HL-60/S4 treated with phorbol 12-myristate 13-acetate at 8.2 ng/mL for 4 days and 3 days (cell line): Measurements from ENCODE around the gene CDH23.

Experiments used
- in situ Hi-C: fragments of 300-500 bp; cut with MboI; formaldehyde crosslinking; loops from 2 replicates; pipeline ENCODE4 v1.15.0; 2022; ENCODE audit warnings: low sequenced_read_pairs

CDH23 gene

DNA sequence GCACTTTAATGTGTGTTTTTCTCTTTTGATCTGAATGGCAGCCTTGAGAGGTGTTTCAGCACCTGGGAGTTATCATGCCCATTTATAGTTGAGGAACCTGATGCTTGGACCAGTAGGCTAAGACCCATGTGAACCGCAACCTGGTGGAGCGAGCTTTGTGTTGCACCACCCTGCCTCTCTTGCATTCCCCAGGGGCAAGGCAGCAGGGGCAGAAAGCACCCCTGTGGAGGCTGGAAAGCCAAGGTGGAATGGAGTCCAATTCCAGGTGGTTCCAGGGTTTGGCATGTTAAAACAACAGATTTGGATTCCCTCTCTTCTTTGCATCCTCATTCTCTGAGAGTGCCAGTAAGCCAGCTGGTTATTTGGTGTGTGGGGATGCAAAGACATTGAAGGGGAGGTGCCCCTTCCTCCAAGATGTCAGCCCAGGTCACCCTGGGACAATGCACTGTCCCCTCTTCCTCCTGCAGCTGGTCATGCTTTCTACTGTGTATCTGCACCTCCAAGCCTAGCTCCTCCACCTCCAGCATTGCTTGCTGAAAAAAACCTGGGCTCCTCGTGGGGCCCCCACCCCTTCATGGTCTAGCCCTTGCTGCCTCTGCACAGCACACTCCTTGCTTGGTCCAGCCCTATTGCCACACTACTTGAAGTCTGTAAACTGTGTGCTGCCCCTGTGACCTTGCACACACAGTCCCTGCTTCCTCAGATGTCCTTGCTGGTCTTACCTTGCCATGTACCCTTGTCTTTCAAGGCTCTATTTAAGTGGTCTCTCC is 5.6 kb upstream of the CDH23 start:
- in situ Hi-C loops, result no loop called here

DNA sequence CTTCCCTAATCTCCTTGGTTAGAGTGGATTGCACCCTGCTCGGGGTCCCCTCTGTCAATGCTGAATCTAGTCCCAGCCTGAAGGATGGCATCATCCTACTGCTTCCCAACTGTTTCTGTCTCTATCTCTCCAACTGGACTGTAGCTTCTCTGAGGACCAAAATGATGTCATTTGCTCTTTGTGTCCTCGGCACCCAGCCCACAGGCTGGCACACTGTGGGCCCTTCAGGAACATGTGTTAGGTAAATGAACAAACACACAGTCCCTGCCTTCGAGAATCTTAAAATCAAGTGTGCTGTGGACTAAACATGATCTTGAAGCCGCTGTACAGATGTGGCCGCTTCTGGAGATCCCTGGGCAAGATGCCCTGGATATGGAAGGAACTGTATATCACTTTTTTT is 5.0 kb upstream of the CDH23 start:
- in situ Hi-C loops, result no loop called here

DNA sequence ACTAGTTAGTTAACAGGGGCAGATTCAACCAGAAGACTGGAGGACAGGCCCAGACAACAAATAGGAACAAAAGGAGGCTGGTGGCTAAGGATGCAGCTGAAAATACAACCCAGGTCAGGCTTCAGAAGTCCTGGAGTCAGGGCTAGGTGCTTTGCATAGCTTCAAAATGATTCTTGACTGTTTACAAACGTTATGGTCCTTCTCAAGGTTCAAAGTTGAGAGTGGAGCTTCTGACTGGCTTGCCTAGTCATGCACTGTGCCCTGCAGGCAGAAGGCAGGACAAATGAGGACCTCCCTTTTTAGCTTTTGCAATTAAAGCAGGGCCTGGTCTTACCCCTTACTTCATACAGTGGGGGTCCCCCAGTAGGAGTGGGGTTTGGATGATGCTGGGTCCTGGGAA is 4.4 kb upstream of the CDH23 start:
- in situ Hi-C loops, result no loop called here

GRCh38 chr10:71392791-71393781 is 3.6 kb upstream of the CDH23 start:
- in situ Hi-C loops, result no loop called here

GRCh38 chr10:71393841-71394475 is 2.8 kb upstream of the CDH23 start:
- in situ Hi-C loops, result no loop called here

DNA sequence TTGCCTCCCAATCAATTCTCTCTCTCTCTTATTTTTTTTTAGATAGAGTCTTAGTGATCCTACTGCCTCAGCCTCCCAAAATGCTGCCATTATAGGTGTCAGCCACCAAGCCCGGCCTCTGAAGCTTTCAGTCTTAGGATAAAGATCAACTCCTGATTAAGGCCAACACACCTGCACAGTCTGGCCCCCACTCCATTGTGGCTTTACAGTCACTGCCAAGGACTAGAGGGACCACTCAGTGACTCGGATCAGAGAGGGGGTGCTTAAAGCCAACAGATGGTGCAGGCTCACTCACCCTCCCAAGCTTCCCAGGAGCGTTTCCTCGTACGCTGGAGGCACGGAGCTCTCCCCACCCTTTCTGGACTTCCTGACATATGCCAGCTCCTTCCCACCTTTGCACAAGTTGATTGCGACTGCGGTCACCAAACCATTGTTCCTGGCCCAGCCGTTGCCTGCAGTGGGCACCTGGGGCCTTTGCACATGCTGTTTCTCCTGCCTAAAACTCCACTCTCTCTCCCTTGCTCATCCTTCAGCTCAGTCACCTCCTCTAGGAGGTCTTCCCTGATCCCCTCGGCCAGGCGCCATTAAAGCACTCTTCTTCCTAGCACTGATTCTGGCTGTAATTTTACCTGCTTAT is 1.7 kb upstream of the CDH23 start:
- in situ Hi-C loops, result no loop called here

DNA sequence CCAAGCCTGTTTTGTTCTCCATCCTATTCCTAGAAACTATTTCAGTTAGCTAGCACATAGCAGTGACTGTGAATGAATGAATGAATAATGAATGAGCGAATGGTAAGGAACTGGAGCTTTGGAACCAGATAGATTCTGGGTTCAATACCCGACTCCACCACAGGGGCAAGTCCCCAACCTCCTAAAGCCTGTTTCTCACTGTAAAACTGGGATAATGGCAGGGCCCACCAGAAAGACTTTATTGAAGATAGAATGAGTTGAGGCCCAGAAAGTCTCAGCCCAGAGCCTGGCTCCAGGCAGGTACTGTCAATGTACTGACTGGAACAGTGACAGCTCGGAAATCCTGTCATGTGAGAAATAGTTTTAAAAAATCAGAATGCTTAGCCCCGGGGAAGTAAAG is 1.1 kb upstream of the CDH23 start:
- in situ Hi-C loops, result no loop called here

DNA sequence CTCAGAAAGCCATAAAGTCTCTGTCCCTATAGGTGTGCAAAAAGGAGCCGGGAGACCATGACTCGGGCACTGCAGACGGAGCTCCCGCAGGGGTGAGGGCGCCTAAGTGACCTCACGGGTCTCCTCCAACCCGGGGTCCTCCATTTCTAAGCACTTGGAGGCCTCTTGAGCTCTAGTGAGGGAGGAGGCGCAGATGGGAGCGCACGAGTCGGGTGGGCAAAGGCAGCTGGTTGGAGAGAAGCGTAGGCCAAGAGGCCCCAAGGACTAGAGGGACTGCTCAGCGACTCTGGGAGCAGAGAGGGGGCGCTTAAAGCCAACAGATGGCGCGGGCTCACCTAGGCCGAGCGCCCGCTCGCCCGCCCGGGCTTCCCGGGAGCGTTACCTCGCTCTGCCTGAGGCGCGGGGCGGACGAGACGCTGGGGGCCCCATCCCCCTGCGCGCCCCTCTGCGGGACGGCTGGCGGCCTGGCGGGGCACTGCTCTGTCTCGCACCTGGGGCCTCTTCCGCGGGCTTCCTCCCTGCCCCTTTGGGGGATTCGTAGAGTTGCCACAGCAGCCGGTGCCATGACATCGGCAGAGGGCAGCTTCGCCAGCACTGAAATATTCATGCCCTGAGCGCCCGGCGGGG is 523 bp upstream of the CDH23 start:
- in situ Hi-C loops, result no loop called here

DNA sequence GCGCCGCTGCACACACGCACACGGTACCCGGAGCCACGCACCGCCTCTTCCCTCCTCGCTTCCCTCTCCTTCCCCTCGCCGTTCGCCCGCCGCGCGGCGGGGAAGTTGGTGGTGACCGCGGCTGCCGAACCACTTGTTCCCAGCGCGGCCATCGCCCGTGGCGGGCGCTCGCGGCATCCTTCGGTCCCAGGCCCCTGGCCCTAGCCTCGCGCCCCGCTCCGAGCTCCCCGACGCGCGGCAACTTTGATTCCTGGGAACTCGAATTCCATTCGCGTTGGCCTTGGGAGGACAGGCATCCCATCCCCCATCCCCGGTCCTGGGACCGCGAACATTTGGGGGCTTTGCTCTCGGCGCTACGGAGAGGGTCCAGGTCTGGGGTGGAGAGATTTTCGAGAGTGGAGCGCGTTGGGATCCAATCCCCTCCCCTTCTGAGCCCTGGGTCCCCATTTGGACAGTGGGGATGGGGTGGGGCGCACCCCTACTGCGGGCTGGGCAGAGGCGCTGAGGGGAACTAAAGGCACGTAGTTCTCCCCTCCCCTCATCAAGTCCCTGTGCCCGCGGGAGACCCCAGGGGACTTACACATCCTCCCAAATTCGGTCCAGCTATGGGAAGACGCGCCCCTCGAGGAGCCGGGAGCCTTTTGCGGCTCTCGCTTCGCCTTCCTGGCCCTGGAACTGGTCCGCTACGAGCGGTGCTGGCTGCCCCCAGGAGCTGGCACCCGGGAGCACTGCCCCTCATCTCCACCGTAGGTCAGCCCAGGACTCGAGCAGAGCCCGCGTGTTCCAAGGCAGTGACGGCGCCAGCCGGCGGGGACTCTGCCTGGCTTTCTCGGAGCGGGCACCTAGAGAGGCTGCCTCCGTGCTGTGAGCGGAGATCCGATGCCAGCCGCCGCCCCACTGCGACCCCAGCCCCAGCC is 834 bp downstream of the CDH23 start:
- in situ Hi-C loops, result no loop called here

GRCh38 chr10:71398976-71399375 is 2.3 kb downstream of the CDH23 start:
- in situ Hi-C loops, result no loop called here

DNA sequence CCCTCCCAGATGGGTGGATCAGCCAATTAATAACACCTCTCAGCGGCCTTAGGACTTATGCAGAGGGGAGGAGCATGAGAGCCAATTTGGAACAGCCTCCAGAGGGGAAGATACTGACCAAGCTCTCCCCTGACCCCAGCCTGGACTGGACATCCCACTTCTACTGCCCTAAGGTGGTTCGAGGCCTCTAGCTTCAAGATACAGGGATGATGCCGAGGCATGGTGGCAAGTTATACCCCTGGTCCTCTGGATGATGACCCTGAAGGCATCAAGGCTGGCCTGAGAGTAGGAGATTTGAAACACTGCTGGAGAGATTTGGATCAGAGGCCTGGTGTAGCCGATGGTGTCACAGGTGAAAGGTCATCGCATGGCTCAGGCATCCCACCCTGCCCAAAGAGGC is 3.2 kb downstream of the CDH23 start:
- in situ Hi-C loops, result no loop called here

GRCh38 chr10:71401056-71401455 is 4.3 kb downstream of the CDH23 start:
- in situ Hi-C loops, result no loop called here

DNA sequence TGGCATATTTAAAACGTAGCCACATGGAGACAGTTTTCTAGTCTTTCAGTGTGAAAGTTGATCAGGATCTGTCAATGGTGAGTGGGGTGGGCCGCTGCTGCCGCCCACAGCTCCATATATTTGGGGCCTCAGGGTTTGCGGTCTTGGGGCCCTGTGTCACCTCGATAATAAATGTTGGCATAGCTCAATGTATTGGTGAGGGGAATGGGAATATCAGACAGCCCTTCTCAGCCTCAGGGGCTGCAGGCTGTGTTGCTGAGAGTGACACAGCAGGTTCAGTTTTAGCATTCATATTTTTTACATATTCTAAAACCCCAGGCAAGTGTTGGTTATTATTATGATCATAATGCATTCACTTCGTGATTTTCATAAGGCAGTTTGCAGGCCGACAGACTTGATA is 5.3 kb downstream of the CDH23 start:
- in situ Hi-C loops, result no loop called here

DNA sequence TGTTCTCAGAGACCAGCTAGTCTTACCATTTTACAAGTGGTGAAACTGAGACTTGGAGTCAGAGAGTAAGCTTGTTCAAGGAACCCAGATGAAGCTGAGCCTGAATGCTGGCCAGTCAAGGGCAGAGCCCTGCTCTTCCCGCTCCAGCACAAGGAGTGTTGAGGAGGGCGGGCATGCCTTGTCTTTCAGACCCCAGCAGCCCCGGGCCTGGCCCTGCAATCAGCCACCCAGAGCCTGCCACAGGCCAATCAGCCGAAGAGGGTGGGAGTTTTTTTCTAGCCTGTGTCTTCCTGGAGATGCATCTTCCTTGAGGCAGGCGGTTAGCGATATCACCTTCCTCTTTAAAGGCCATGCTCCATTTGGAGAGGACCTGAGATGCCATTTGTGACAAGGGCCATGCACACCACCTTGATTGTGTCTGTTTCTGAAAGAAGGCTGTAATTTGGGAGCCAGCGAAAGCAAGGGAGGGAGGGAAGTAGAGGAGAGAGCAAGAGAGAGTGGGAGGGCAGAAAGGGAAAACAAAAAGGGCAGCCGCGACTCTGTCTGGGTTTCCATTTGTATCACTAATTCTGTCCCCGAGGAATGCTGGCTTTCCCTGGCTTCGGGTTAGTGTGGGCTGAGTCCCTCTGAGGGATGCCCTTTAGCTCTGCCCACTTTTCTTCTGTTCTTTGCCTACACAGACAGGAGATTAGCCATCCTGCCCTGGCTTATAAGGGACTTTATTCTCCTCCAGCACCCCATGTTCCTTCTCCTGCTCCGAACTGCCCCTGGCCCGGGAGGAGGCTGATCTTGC is 8.0 kb downstream of the CDH23 start:
- in situ Hi-C loops, result no loop called here

DNA sequence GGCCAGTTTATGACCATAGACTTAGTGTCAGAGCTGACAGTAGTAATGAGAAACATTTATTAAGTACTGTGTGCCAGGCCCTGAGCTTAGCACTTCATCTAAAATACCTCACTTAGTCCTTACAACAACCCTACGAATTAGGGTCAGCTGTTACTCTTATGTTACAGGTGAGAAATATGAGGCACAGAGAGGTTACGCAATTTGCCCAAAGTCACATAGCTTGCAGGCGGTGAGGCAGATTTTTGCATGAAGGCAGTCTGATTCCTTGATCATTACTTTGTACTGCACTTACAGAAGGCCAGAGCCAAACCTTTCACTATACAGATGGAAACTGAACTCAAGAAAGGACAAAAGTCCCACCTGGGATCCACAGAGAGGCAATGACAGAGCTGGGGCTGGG is 10.2 kb downstream of the CDH23 start:
- in situ Hi-C loops, result no loop called here

DNA sequence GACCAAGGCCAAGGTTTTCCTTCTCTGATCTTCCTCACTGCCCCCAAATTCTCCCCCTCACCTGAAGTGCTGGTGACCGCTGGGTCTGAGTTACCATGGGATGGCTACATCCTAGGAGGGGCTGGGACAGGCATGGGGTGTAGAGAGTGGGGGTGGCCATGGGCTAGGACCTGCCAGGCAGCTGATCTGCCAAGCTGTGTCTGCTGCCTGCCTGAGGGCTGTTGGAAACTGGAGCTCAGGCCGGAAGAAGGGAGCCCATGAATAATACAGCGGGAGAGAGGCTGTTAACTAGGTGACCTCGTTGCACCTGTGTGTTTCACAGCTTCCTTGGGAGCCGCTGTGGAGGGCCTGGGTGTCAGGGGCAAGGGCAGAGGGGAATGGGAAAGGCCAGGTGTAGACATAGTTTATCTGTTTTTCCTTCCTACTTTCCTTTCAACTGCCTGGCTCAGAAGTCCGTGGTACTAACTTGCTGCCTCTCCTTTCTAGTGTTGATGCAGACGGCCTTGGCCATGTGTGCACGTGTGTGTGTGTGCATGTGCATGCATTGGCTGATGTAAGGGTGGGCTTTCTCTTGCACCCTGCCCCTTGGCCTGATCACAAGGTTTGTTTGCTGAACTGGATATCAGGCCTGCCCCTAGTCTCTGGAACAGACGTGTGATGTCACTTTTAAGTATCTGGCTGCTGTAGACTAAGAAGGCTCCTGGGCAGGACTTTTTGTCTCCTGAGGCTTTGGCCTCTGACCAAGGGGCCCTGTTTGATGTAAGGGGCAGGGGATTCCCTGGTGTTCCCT is 11.9 kb downstream of the CDH23 start:
- in situ Hi-C loops, result no loop called here

DNA sequence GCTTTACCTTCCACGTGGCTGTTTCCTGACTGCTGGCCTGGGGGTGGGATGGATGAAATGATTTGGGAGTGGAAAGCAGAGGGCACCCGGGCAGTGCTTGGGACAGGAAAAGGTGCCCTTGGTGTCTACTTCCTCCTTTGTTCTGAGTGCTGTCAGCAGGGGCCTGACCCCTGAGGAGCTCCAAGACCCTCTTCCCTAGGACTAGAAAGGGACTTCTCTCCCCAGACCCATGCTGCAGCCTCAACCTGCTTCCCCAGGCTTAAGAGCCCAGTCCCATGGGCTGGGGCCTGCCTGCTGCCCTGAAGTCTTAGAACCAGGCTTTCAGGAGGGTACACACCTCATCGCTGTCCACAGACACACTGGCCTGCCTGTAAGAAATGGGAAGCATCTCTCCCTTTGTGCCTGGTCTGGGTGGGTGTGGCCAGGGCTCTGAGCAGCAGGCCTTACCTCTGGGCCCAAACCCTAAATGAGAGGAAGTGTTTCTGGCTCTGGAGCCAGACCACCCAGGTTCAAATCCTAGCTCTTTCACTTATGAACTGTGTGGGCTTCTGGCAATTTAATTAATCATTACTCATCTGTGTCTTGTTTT is 12.9 kb downstream of the CDH23 start:
- in situ Hi-C loops, result no loop called here

DNA sequence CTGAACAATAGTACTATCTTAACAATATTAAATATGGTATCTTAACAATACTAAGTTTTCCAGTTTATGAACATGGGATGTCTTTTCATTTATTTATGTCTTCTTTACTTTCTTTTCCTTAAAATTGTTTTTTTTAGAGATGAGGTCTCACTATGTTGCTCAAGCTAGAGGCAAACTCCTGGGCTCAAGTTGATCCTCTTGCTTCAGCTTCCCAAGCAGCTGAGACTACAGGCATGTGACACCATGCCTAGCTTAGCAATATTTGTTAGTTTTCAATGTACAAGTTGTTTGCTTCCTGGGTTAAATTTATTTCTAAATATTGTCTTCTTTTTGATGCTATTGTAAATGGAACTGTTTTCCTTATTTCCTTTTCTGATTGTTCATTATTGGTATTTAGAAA is 16.9 kb downstream of the CDH23 start:
- in situ Hi-C loops, result no loop called here
